Lower leg skin (tissue), 4 donors: ENCODE measurements around the gene PIGR. TPM values are rescaled to one million over a fixed set of nuclear protein-coding genes. Genes with fewer than 3 reads are reported as not detected.

ENCODE experiments used
- DNase-seq, 2 donors: peaks; one replicate each; pipeline ENCODE4 v3.0.0-alpha.2; 2019; ENCODE audit warnings: low spot score in 2 of 2
- H3K4me3 ChIP-seq: fragments of 200-600 bp; sonication (generic); 2 replicates; pipeline ENCODE4 v1.5.1; 2017; ENCODE audit warnings: mild to moderate bottlenecking, low read depth; ENCODE audit not compliant: poor library complexity, severe bottlenecking
- CTCF ChIP-seq, 3 donors: fragments of 450-650 bp; IDR thresholded peaks; one replicate each; pipeline ENCODE4 v1.5.1; 2016; ENCODE audit warnings: antibody characterized with exemption in 3 of 3, mild to moderate bottlenecking in 3 of 3, moderate library complexity in 2 of 3
- POLR2A ChIP-seq, 2 donors: fragments of 450-650 bp; IDR thresholded peaks; one replicate each; pipeline ENCODE4 v1.6.1; 2016 to 2017; ENCODE audit warnings: antibody characterized with exemption in 2 of 2, mild to moderate bottlenecking in 1 of 2, moderate library complexity in 1 of 2
- WGBS, 2 donors: methylation state at CpG; one replicate each; pipeline ENCODE4 v1.1.5; 2018; 5-methylcytosine and 5-hydroxymethylcytosine counted together
- intact Hi-C: fragments of 100-400 bp; cut with DNase I; formaldehyde crosslinking; loops from one replicate; pipeline ENCODE4 v1.15.0; 2023; ENCODE audit warnings: low total_unique reads
- total RNA-seq, 4 donors: library from RNA; depleted of rRNA; stranded (reverse); fragments of >200 nt; gene quantifications; one replicate each; pipeline ENCODE4 v1.1.0, GENCODE V29; 2016

The PIGR gene
- total RNA-seq, 4 donors from 2014 or later = 0.55 to 4.7 (median 2.0) TPM; not detected in 1

DNA sequence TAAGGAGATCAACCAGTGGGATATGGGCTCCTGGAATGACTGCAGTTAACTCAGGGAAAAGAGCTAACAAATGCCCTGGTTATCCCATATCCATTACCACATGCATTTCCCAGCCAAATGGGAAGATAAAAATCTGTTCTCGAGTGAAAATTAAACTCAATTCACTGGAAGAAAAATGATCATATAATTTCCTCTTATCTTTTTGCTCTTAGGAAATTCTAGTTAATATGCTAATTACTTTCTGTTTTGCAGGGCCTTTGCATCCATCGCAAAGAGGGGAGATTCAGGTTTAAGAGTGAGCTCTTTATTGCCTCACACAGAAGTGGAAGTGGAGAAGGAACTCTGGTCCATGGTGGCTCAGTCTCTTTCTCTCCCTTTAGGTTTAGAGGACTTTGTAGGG lies 52.9 kb downstream of the PIGR start:
- WGBS, 2 donors = 52 to 59% methylated on average over 2 of the region's 2 CpGs
- no peak for TF ChIP-seq POLR2A (IDR thresholded peaks at IDR 0.05)
- TF ChIP-seq CTCF (IDR thresholded peaks at IDR 0.05) = no peak
- intact Hi-C loops = no loop called here
- no peak for DNase-seq
- H3K4me3 ChIP-seq = no peak overlapping the region

- no peak overlapping the region for H3K4me3 ChIP-seq
- WGBS, 2 donors = 76 to 78% methylated on average over 3 of the region's 3 CpGs
- intact Hi-C loops = no loop called here
- TF ChIP-seq POLR2A (IDR thresholded peaks at IDR 0.05) (no peak), CTCF (IDR thresholded peaks at IDR 0.05) (no peak)
- no peak for DNase-seq
These were observed 53.8 kb downstream of the PIGR start for GRCh38 chr1:206892351-206892984.

DNA sequence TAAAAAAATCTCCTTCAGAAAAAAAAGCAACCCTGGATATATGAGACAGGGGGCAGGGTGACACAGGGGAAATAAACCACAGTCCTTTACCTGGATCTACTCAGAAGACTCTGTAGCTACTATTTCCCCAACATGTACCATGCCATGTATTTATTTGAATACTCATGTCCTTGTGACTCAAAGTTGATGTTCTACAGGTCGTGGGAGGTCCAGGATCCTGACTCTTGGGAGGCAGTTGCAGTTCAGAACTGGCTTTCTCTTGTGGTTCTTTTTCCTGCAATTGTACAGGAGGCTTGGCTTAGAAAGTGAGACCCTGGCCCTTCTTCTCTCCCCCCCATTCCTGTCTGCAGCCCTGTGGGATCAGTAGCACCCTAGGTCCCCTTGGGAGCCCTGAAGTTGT lies 54.9 kb downstream of the PIGR start:
- DNase-seq = no peak
- intact Hi-C loops = no loop called here
- TF ChIP-seq CTCF (IDR thresholded peaks at IDR 0.05) (no peak), POLR2A (IDR thresholded peaks at IDR 0.05) (no peak)
- no peak overlapping the region for H3K4me3 ChIP-seq
- 67 to 91% methylated on average over 1 of the region's 1 CpG for WGBS, 2 donors

DNA sequence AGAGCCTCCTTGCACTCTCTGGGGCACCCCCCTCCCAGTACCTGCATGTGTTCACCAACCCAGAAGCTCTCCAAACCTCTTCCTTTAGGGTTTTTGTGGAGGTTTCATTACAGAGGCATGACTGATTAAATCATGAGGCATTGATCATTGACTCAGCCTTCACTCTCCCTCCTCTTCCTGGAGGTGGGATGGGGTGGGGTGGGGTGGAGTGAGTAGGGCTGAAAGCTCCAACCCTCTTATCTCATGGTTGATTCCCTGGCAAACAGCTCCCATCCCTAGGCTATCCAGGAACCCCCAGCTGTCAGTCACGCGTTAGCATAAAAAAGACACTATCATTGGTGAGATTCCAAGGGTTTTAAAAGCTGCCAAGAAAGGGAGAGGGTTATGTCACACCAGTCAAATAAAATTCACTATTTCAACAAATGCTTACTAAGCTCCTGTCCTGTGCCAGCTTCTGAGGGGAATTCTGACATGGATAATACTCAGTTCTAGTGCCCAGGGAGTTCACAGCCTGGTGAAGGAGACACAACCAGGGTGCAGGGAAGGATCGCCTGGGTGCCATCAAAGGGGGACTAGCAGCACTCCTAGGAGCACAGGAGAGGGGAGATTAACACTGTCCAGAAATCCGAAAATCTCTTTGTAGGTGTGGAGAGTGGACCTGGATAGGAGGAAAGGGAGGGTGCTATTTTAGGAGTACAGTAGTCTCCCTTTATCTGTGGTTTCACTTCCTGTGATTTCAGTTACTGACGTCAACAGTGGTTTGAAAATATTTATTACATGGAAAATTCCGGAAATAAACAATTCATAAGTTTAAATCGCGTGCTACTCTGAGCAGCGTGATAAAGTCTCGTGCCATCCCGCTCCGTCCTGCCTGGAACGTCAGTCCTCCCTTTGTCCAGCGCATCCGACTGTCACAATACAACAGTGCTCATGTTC lies 55.9 kb downstream of the PIGR start:
- peak in 1 of 2 donors; percentile 44 for DNase-seq
- TF ChIP-seq POLR2A (IDR thresholded peaks at IDR 0.05) (no peak), CTCF (IDR thresholded peaks at IDR 0.05) (no peak)
- H3K4me3 ChIP-seq = no peak overlapping the region
- 45 to 48% methylated on average over 15 of the region's 15 CpGs for WGBS, 2 donors
- intact Hi-C loops = no loop called here

GRCh38 chr1:206887701-206888100 lies 58.6 kb downstream of the PIGR start:
- TF ChIP-seq POLR2A (IDR thresholded peaks at IDR 0.05) (no peak), CTCF (IDR thresholded peaks at IDR 0.05) (no peak)
- DNase-seq = no peak
- WGBS, 2 donors = 76 to 87% methylated on average over 4 of the region's 4 CpGs
- H3K4me3 ChIP-seq = no peak overlapping the region
- intact Hi-C loops = no loop called here
